ENCODE results near the gene SMAD2.

DNA sequence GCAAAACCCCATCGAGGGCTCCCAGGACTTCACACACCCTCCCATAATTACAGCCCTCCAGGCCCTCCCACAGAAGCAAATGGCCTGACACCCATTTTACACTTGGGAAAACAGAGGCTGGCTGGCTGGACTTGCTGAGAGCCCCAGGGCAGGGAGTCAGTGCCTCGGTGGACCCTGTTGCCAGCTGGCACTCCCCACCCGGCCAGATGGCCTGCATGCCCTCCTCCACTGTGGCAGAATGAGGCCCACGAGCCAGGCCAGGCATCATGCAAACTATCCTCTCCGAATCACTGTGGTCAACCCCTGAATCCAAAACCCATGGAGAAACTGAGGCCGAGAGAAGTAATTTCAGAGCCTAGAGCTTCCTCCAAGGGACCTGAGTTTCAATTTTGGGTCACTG lies 129.7 kb downstream of the SMAD2 start:
- TF ChIP-seq TARDBP (IDR thresholded peaks at IDR 0.05) = no peak
- no peak for TF ChIP-seq NFRKB (IDR thresholded peaks at IDR 0.05)

All from HEK293T (cell line).